ENCODE results near the gene LAMB3. TPM values are rescaled to one million over a fixed set of nuclear protein-coding genes. Genes with fewer than 3 reads are reported as not detected.

LAMB3 gene
- total RNA-seq, 1 donor from 2014 or later, result not detected

GRCh38 chr1:209661071-209661470 is 8.8 kb upstream of the LAMB3 start:
- H3K4me1 Mint-ChIP-seq, result peaks cover 16% of the 10 kb centered on the region
- H3K4me3 Mint-ChIP-seq, result no peak overlapping the region
- peaks cover 3% of the 10 kb centered on the region for H3K27me3 Mint-ChIP-seq (ENCODE audit: low read depth)
- DNase-seq (ENCODE audit: low read depth, low spot score), result no peak
- TF ChIP-seq CTCF (conservative IDR thresholded peaks at IDR 0.05), result no peak
- H3K36me3 Mint-ChIP-seq (ENCODE audit: low read depth), result no peaks in the 10 kb centered on the region
- no peak overlapping the region for H3K27ac Mint-ChIP-seq (ENCODE audit: unreplicated experiment)
- peaks cover 3% of the 10 kb centered on the region for H3K9me3 Mint-ChIP-seq

- H3K27ac Mint-ChIP-seq (ENCODE audit: unreplicated experiment), result no peak overlapping the region
- peaks cover 3% of the 10 kb centered on the region for H3K9me3 Mint-ChIP-seq
- peaks cover 16% of the 10 kb centered on the region for H3K4me1 Mint-ChIP-seq
- H3K27me3 Mint-ChIP-seq (ENCODE audit: low read depth), result peaks cover 3% of the 10 kb centered on the region
- DNase-seq (ENCODE audit: low read depth, low spot score), result no peak
- H3K36me3 Mint-ChIP-seq (ENCODE audit: low read depth), result no peaks in the 10 kb centered on the region
- H3K4me3 Mint-ChIP-seq, result no peak overlapping the region
- no peak for TF ChIP-seq CTCF (conservative IDR thresholded peaks at IDR 0.05)
Measured at GRCh38 chr1:209659909-209660308, 7.7 kb upstream of the LAMB3 start.

GRCh38 chr1:209657918-209658317 is 5.7 kb upstream of the LAMB3 start:
- no peak overlapping the region for H3K4me3 Mint-ChIP-seq

GRCh38 chr1:209657140-209657879 is 5.1 kb upstream of the LAMB3 start:
- no peak for DNase-seq (ENCODE audit: low read depth, low spot score)
- Mint-ChIP-seq H3K9me3 (no peaks in the 10 kb centered on the region), H3K4me3 (no peak overlapping the region), H3K27ac (ENCODE audit: unreplicated experiment) (no peak overlapping the region), H3K27me3 (ENCODE audit: low read depth) (no peaks in the 10 kb centered on the region), H3K4me1 (peaks cover 16% of the 10 kb centered on the region), H3K36me3 (ENCODE audit: low read depth) (no peaks in the 10 kb centered on the region)
- TF ChIP-seq CTCF (conservative IDR thresholded peaks at IDR 0.05), result no peak

More at GRCh38 chr1:209657918-209658317, 5.7 kb upstream of the LAMB3 start:
- Mint-ChIP-seq H3K27me3 (ENCODE audit: low read depth) (no peaks in the 10 kb centered on the region), H3K4me1 (peaks cover 16% of the 10 kb centered on the region), H3K9me3 (no peaks in the 10 kb centered on the region), H3K27ac (ENCODE audit: unreplicated experiment) (no peak overlapping the region), H3K36me3 (ENCODE audit: low read depth) (no peaks in the 10 kb centered on the region)
- no peak for TF ChIP-seq CTCF (conservative IDR thresholded peaks at IDR 0.05)
- no peak for DNase-seq (ENCODE audit: low read depth, low spot score)

GRCh38 chr1:209655411-209656231 is 3.4 kb upstream of the LAMB3 start:
- no peak for DNase-seq (ENCODE audit: low read depth, low spot score)
- Mint-ChIP-seq H3K4me1 (peaks cover 16% of the 10 kb centered on the region), H3K36me3 (ENCODE audit: low read depth) (no peaks in the 10 kb centered on the region), H3K4me3 (no peak overlapping the region), H3K9me3 (no peaks in the 10 kb centered on the region), H3K27me3 (ENCODE audit: low read depth) (no peaks in the 10 kb centered on the region), H3K27ac (ENCODE audit: unreplicated experiment) (no peak overlapping the region)
- TF ChIP-seq CTCF (conservative IDR thresholded peaks at IDR 0.05), result no peak

All from neural crest cell (in vitro differentiated cells).